Lung (tissue), 12 donors: Measurements from ENCODE around the gene FCRLA. TPM values are rescaled to one million over a fixed set of nuclear protein-coding genes. Genes with fewer than 3 reads are reported as not detected.

ENCODE experiments used
- ATAC-seq: fragments of 200-7000 bp; cut with Tn5 transposase; one replicate; pipeline ENCODE4 v1.9.1; 2020; ENCODE audit warnings: moderate number of reproducible peaks; ENCODE audit not compliant: insufficient read depth, low FRiP score
- DNase-seq, 3 donors: peaks; one replicate each; pipeline ENCODE4 v3.0.0-alpha.2; 2013 to 2017
- H3K27ac ChIP-seq, 2 donors: one replicate each; pipeline ENCODE4 v1.5.1; 2013; ENCODE audit warnings: mild to moderate bottlenecking in 2 of 2, moderate library complexity in 2 of 2, control low read depth in 1 of 2, inconsistent platforms in 1 of 2, low read depth in 1 of 2, low read length in 1 of 2
- H3K27me3 ChIP-seq, 3 donors: one replicate each; pipeline ENCODE4 v1.5.1; 2013; ENCODE audit warnings: low read length in 2 of 3; ENCODE audit not compliant: control insufficient read depth in 3 of 3, insufficient read depth in 3 of 3
- H3K36me3 ChIP-seq, 4 donors: one replicate each; pipeline ENCODE4 v1.5.1; 2013; ENCODE audit warnings: low read length in 4 of 4, mild to moderate bottlenecking in 1 of 4, moderate library complexity in 1 of 4; ENCODE audit not compliant: control insufficient read depth in 4 of 4, insufficient read depth in 4 of 4
- H3K4me1 ChIP-seq, 5 donors: one replicate each; pipeline ENCODE4 v1.5.1; 2013; ENCODE audit warnings: low read length in 5 of 5, mild to moderate bottlenecking in 2 of 5, moderate library complexity in 1 of 5; ENCODE audit not compliant: control insufficient read depth in 5 of 5, insufficient read depth in 5 of 5
- H3K4me3 ChIP-seq: one replicate; pipeline ENCODE4 v1.5.1; 2013; ENCODE audit warnings: mild to moderate bottlenecking, control low read depth, moderate library complexity
- H3K9ac ChIP-seq, 2 donors: one replicate each; pipeline ENCODE4 v1.5.1; 2013; ENCODE audit warnings: low read length in 2 of 2, control low read depth in 1 of 2; ENCODE audit not compliant: insufficient read depth in 1 of 2
- H3K9me3 ChIP-seq, 4 donors: one replicate each; pipeline ENCODE4 v1.5.1; 2013; ENCODE audit warnings: low read length in 3 of 4, mild to moderate bottlenecking in 1 of 4, moderate library complexity in 1 of 4; ENCODE audit not compliant: control insufficient read depth in 4 of 4, insufficient read depth in 3 of 4
- WGBS, 2 donors: extraction: QIAGEN DNeasy Blood & Tissue Kit; methylation state at CpG; one replicate each; pipeline ENCODE4 v1.1.7; 2013; 5-methylcytosine and 5-hydroxymethylcytosine counted together
- polyA plus RNA-seq, 2 donors: library from polyadenylated mRNA; stranded (reverse); fragments of 200-250 nt; gene quantifications; one replicate each; pipeline ENCODE4 v1.2.1, GENCODE V29; 2013
- total RNA-seq, 2 donors: library from RNA; depleted of rRNA in 1 of 2; stranded (reverse); fragments of >200 nt in 1 of 2; gene quantifications; one replicate each; pipeline ENCODE4 v1.2.1, GENCODE V29; 2014 to 2021
- TF ChIP-seq, protein P1 (sequence below): IDR thresholded peaks from 2 replicates; pipeline ENCODE4 v1.5.1; 2012; ENCODE audit warnings: mild to moderate bottlenecking; ENCODE audit errors: control extremely low read depth, extremely low read depth
- donor health status: control.
- donor health status: control.
- donor health status: Bipolar disorder and iron deficiency.
- donor health status: healthy.
- donor health status: DM: yes; HTN: yes; CAD: no.

FCRLA gene
- total and polyA plus RNA-seq, 4 donors, result 0.14 to 3.9 (median 0.73) TPM

DNA sequence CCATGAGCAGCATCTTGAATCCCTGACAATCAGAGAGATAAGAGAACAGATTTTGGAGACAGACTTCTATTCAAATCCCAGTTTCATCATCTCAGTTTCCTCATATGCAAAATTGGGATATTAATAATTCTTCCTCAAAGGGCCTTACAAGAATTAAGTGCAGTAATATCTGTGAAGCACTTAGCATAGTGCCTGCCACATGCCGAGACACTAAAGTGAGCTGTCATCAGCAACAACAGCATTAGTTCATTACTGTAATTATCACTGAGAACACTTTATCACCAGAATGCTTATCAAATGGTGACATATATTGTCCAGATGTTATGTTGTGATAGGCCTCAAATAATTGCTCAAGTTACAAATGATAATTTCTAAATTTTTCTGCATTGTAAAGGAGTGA lies 13.4 kb downstream of the FCRLA start:
- Histone ChIP-seq H3K27ac (no peak overlapping the region), H3K27me3 (peaks cover 0 to 5% (median 2%) of the 10 kb centered on the region in 3 donors), H3K9me3 (peaks cover 0 to 2% (median 0%) of the 10 kb centered on the region in 4 donors), H3K4me3 (no peak overlapping the region), H3K4me1 (peaks cover 0 to 5% (median 0%) of the 10 kb centered on the region in 5 donors), H3K36me3 (no peaks in the 10 kb centered on the region), H3K9ac (no peak overlapping the region)
- WGBS, 2 donors, result 72 to 91% methylated on average over 1 of the region's 1 CpG
- TF ChIP-seq, protein P1, sequence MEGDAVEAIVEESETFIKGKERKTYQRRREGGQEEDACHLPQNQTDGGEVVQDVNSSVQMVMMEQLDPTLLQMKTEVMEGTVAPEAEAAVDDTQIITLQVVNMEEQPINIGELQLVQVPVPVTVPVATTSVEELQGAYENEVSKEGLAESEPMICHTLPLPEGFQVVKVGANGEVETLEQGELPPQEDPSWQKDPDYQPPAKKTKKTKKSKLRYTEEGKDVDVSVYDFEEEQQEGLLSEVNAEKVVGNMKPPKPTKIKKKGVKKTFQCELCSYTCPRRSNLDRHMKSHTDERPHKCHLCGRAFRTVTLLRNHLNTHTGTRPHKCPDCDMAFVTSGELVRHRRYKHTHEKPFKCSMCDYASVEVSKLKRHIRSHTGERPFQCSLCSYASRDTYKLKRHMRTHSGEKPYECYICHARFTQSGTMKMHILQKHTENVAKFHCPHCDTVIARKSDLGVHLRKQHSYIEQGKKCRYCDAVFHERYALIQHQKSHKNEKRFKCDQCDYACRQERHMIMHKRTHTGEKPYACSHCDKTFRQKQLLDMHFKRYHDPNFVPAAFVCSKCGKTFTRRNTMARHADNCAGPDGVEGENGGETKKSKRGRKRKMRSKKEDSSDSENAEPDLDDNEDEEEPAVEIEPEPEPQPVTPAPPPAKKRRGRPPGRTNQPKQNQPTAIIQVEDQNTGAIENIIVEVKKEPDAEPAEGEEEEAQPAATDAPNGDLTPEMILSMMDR, result no peak
- DNase-seq (no peak), ATAC-seq (no peak)

DNA sequence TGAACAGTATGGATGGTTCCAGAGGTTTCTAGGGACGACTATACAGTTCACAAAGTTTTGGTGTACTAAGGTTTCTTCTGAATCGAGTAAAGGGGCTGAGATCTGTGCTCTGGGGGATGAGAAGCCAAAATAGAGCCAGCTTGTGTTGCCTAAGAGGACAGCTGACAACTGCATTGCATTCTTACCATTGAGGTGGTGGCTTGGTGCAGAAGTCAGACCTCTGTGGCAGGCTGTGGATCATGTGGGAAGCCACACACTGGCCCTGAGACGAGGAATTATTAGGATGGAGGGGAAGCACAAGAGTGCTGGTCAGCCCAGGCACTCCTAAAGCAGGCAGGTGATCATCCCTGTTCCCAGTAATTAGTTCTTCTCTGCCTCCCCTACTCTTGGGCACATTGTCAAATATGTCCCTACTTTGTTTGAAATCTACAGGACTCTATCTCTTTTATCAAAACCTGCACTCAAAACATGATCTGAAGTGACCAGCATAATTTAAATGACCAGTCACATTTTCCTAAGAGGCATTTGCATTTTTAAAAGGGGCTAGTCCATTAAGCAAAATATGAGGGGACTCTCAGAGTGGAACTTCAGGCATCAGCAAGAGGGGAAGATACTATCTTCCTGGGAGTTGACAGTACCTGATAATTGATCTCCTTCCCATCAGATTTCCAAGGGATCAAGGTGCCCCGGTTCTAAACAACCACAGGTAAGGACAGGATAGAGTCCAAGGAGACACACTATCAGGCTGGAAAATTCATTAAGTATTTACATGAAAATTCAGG lies 14.1 kb downstream of the FCRLA start, which contains the start of gene FCRLB:
Gene FCRLB (plus strand): TSS at position 589 of the 782 bp plus-strand sequence. CDS start 1,129 bp downstream, outside the sequence.
- H3K27me3 ChIP-seq, result peaks cover 0 to 2% (median 1%) of the 10 kb centered on the region in 3 donors
- no peak within 1 kb of the TSS for H3K9ac ChIP-seq
- no peak within 1 kb of the TSS for H3K4me3 ChIP-seq
- H3K27ac ChIP-seq, result no peak within 1 kb of the TSS
- H3K4me1 ChIP-seq, result peaks cover 0 to 6% (median 0%) of the 10 kb centered on the region in 5 donors
- TF ChIP-seq, protein P1, result no peak
- peaks cover 0 to 2% (median 0%) of the 10 kb centered on the region in 4 donors for H3K9me3 ChIP-seq
- no peak for DNase-seq
- no peak for ATAC-seq
- WGBS, 2 donors, result 32 to 33% methylated on average over 4 of the region's 4 CpGs
- H3K36me3 ChIP-seq, result no peaks in the 10 kb centered on the region

DNA sequence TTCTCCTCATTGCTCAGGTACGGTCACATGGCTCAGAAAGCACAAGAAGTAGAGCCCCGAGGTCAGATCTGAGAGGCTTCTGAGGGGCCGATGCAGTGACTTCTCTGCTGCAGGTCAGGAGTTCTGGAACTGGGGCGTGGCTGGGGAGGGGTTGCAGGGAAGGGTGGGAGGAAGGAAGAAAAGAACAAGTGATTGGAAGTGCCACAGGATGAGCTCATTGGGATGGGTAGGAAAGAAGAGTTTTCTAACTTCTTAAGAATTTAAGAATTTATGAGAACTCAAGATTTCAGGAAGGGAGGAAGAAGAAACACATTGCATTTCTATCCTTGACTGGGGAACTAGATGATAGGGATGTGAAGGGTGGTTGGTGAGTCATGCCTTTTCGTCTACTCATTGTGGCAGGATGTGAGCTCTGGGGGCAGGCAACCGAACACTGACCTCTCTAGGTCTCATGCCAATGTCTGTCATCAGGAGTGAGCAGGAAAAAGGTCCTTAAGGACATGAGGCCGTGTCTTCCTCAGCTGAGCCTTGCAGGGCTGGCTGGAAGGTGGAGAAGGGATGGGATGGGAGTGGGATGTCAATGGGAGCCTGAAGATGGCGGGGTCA lies 14.8 kb downstream of the FCRLA start:
- no peak overlapping the region for H3K27ac ChIP-seq
- peaks cover 0 to 2% (median 0%) of the 10 kb centered on the region in 3 donors for H3K27me3 ChIP-seq
- H3K4me1 ChIP-seq, result peaks cover 0 to 9% (median 0%) of the 10 kb centered on the region in 5 donors
- peaks cover 0 to 2% (median 0%) of the 10 kb centered on the region in 4 donors for H3K9me3 ChIP-seq
- TF ChIP-seq, protein P1, result no peak
- ATAC-seq (no peak), DNase-seq (no peak)
- H3K9ac ChIP-seq, result no peak overlapping the region
- H3K36me3 ChIP-seq, result no peaks in the 10 kb centered on the region
- no peak overlapping the region for H3K4me3 ChIP-seq
- WGBS, 2 donors, result 54 to 55% methylated on average over 8 of the region's 8 CpGs
